GM12878 (cell line): ENCODE data around the gene SLC13A2. TPM values are rescaled to one million over a fixed set of nuclear protein-coding genes. Genes with fewer than 3 reads are reported as not detected.

Experiments
- ATAC-seq: fragments of 200-7000 bp; cut with Tn5 transposase; 3 replicates; pipeline ENCODE4 v1.9.1; 2020; ENCODE audit warnings: mild to moderate bottlenecking, moderate library complexity
- BruUV-seq: library from RNA; stranded (reverse); fragments of 400-500 nt; replicated peaks from 2 replicates; lab custom pipeline; 2021; lab: Mats Ljungman, UMichigan
- CTCF ChIA-PET: fragments of 300-600 bp; sonication (Branson Sonifier 250); formaldehyde crosslinking; extraction: SDS; loops from one replicate; lab custom pipeline; 2021; ENCODE audit warnings: inconsistent platforms; lab: Yijun Ruan, JAX
- POLR2A ChIA-PET: fragments of 350-600 bp; formaldehyde crosslinking; extraction: SDS; loops from one replicate; lab custom pipeline; 2021; ENCODE audit warnings: inconsistent platforms; lab: Charles Lee
- RAD21 ChIA-PET: fragments of 300-600 bp; sonication (Branson Sonifier 250); formaldehyde crosslinking; loops from one replicate; lab custom pipeline; 2023; ENCODE audit warnings: antibody characterized with exemption; ENCODE audit not compliant: unreplicated experiment; lab: Charles Lee
- SMC1A ChIA-PET: fragments of 300-600 bp; sonication (Branson Sonifier 250); formaldehyde crosslinking; loops from one replicate; lab custom pipeline; 2023; ENCODE audit not compliant: unreplicated experiment, uncharacterized antibody; lab: Charles Lee
- DNase-seq: peaks from one replicate; pipeline ENCODE4 v3.0.0-alpha.2; 2011; ENCODE audit warnings: low read depth, low spot score
- FAIRE-seq: peaks from 3 replicates; lab custom pipeline; 2011; peaks lifted over from hg19 to GRCh38; lab: Jason Lieb, UNC
- H2AFZ ChIP-seq: 2 replicates; pipeline ENCODE4 v1.6.0; 2011; ENCODE audit warnings: low read depth, low read length, control low read depth; ENCODE audit not compliant: control insufficient read depth
- H3K27ac ChIP-seq: 2 replicates; pipeline ENCODE4 v1.5.1; 2011; ENCODE audit warnings: control low read depth; ENCODE audit not compliant: control insufficient read depth, insufficient read depth
- H3K27me3 ChIP-seq, 2 experiments: replicated peaks in 1 of 2; 2 replicates each; pipeline versions ENCODE4 v1.6.0 to v1.6.1; 2011; ENCODE audit warnings: low read length in 1 of 2; ENCODE audit not compliant: control insufficient read depth in 2 of 2, insufficient read depth in 2 of 2
- H3K36me3 ChIP-seq, 2 experiments: 2 replicates each; pipeline ENCODE4 v1.5.1; 2011; ENCODE audit warnings: low read length in 1 of 2; ENCODE audit not compliant: control insufficient read depth in 2 of 2, insufficient read depth in 2 of 2
- H3K4me1 ChIP-seq: 2 replicates; pipeline ENCODE4 v1.6.1; 2011; ENCODE audit warnings: mild to moderate bottlenecking, low read length, moderate library complexity, mixed read lengths; ENCODE audit not compliant: control insufficient read depth, insufficient read depth
- H3K4me2 ChIP-seq: 2 replicates; pipeline ENCODE4 v1.6.0; 2011; ENCODE audit warnings: control low read depth; ENCODE audit not compliant: control insufficient read depth, insufficient read depth
- H3K4me3 ChIP-seq: fragments of 200-600 bp; sonication (generic); 2 replicates; pipeline ENCODE4 v1.5.1; 2016
- H3K79me2 ChIP-seq: 2 replicates; pipeline ENCODE4 v1.6.0; 2011; ENCODE audit warnings: low read length; ENCODE audit not compliant: control insufficient read depth, insufficient read depth
- H3K9ac ChIP-seq: 2 replicates; pipeline ENCODE4 v1.8.0; 2011; ENCODE audit warnings: low read length, control low read depth, mixed read lengths; ENCODE audit not compliant: control insufficient read depth, insufficient read depth
- H3K9me3 ChIP-seq: replicated peaks from 3 replicates; pipeline ENCODE4 v1.5.1; 2011; ENCODE audit warnings: mild to moderate bottlenecking, low read length; ENCODE audit not compliant: control insufficient read depth, insufficient read depth
- H4K20me1 ChIP-seq: 2 replicates; pipeline ENCODE4 v1.6.0; 2011; ENCODE audit not compliant: control insufficient read depth, insufficient read depth
- ATF2 ChIP-seq: IDR thresholded peaks from 2 replicates; pipeline ENCODE4 v1.6.1; 2012; ENCODE audit warnings: low read length, inconsistent platforms
- CHD2 ChIP-seq: IDR thresholded peaks from 2 replicates; pipeline ENCODE4 v1.6.1; 2011; ENCODE audit warnings: low read depth, low read length, improper control_type of control experiment, borderline replicate concordance
- EGR1 ChIP-seq, 2 experiments: IDR thresholded peaks; 1 replicate in 1 of 2; 2 replicates in 1 of 2; pipeline ENCODE4 v1.6.1; 2011 to 2012; ENCODE audit warnings: low read depth in 2 of 2, low read length in 2 of 2, borderline replicate concordance in 1 of 2, mild to moderate bottlenecking in 1 of 2, moderate library complexity in 1 of 2
- EP300 ChIP-seq, 2 experiments: fragments of 150-350 bp in 1 of 2; IDR thresholded peaks; 2 replicates each; pipeline ENCODE4 v1.6.1; 2011 to 2012; ENCODE audit warnings: low read depth in 2 of 2, low read length in 2 of 2, borderline replicate concordance in 1 of 2, improper control_type of control experiment in 1 of 2, inconsistent platforms in 1 of 2; ENCODE audit not compliant: control insufficient read depth in 1 of 2
- GATAD2B ChIP-seq: fragments of 450-650 bp; conservative IDR thresholded peaks from 2 replicates; pipeline ENCODE4 v1.6.1; 2017; ENCODE audit warnings: low read depth, mild to moderate bottlenecking, moderate library complexity
- IKZF2 ChIP-seq, 2 experiments: fragments of 450-650 bp; IDR thresholded peaks; 2 replicates each; pipeline ENCODE4 v1.6.1; 2017; ENCODE audit warnings: mild to moderate bottlenecking in 2 of 2, moderate library complexity in 2 of 2
- NR2F1 ChIP-seq: fragments of 450-650 bp; conservative IDR thresholded peaks from 2 replicates; pipeline ENCODE4 v1.6.1; 2017; ENCODE audit warnings: mild to moderate bottlenecking
- SMAD5 ChIP-seq: IDR thresholded peaks from 2 replicates; pipeline ENCODE4 v1.6.1; 2016; ENCODE audit warnings: antibody characterized with exemption, low read depth
- SREBF1 ChIP-seq: IDR thresholded peaks from 2 replicates; pipeline ENCODE4 v1.6.1; 2012; ENCODE audit warnings: mild to moderate bottlenecking, low read length
- WGBS: methylation state at CpG from one replicate; pipeline ENCODE4 v1.1.6; 2016; ENCODE audit warnings: low lambda C conversion rate; ENCODE audit not compliant: insufficient replicate concordance, insufficient coverage; ENCODE audit errors: missing lambda C conversion rate; 5-methylcytosine and 5-hydroxymethylcytosine counted together
- in situ Hi-C: fragments of 300-500 bp; cut with MboI; formaldehyde crosslinking; loops from 9 replicates; pipeline ENCODE4 v1.14.3; 2018; ENCODE audit warnings: mixed read lengths
- intact Hi-C: fragments of 100-400 bp; cut with micrococcal nuclease; formaldehyde crosslinking; loops from one replicate; pipeline ENCODE4 v1.14.2; 2022; ENCODE audit not compliant: unreplicated experiment
- polyA plus RNA-seq, 11 experiments: library from polyadenylated mRNA; depleted of rRNA in 4 of 11; unstranded in 6 of 11; stranded (reverse) in 5 of 11; fragments of >200 nt; fragmentation: Nextera tagmentation in 4 of 11; fragmentation: Illumina TruSeq in 1 of 11; extraction: Ambion mirVana in 4 of 11; extraction: Trizol in 1 of 11; gene quantifications; 1 replicate in 1 of 11; 2 replicates in 10 of 11; pipeline versions ENCODE4 v1.2.1 to v1.2.3, GENCODE V29; 2011 to 2016; ENCODE audit warnings: inconsistent platforms in 2 of 11, missing spikeins in 2 of 11, low read depth in 1 of 11
- total RNA-seq, 4 experiments: library from RNA; depleted of rRNA in 3 of 4; stranded (reverse); fragments of >200 nt in 3 of 4; fragmentation: Illumina TruSeq in 1 of 4; extraction: Trizol in 1 of 4; gene quantifications; 2 replicates each; pipeline versions ENCODE4 v1.2.1 to v1.2.3, GENCODE V29; 2013 to 2021
- TF ChIP-seq, protein P1 (sequence below): fragments of 450-650 bp; IDR thresholded peaks from 2 replicates; pipeline ENCODE4 v1.6.1; 2017; ENCODE audit warnings: mild to moderate bottlenecking, moderate library complexity

Gene SLC13A2
- total and polyA plus RNA-seq, 10 of the 15 experiments (the other 5 are each of a cell fraction or from before 2014, with no cell fraction given) = 0.03 to 0.13 (median 0.05) TPM; not detected in 6

- ChIA-PET RAD21 (interaction anchor here (1.0 kb wide), 1 partner anchor 265 kb away, joined by 3 read pairs; no protein-coding TSS in a partner anchor), CTCF (no interaction called here), SMC1A (no interaction called here), POLR2A (no interaction called here)
- Histone ChIP-seq H3K4me1 (peaks cover 51% of the 10 kb centered on the region), H3K79me2 (no peaks in the 10 kb centered on the region), H2AFZ (peak overlapping the region; percentile 19), H3K4me2 (no peak overlapping the region), H3K4me3 (no peak overlapping the region), H3K27ac (no peak overlapping the region), H3K36me3 (no peaks in the 10 kb centered on the region), H3K9me3 (no peaks in the 10 kb centered on the region), H4K20me1 (0 out of 2 replicates have a peak, but pooled peaks cover 3% of the 10 kb centered on the region), H3K9ac (no peak overlapping the region), H3K27me3 (no peaks in the 10 kb centered on the region)
- in situ Hi-C loops = no loop called here
- TF ChIP-seq EGR1 (IDR thresholded peaks at IDR 0.05; ENCODE audit: borderline replicate concordance in 1 of 2, low read depth in 2 of 2, low read length in 2 of 2) = no peak
- TF ChIP-seq SMAD5 = no peak
- no peak for TF ChIP-seq ATF2
- TF ChIP-seq IKZF2 (IDR thresholded peaks at IDR 0.05) = no peak
- TF ChIP-seq, protein P1, sequence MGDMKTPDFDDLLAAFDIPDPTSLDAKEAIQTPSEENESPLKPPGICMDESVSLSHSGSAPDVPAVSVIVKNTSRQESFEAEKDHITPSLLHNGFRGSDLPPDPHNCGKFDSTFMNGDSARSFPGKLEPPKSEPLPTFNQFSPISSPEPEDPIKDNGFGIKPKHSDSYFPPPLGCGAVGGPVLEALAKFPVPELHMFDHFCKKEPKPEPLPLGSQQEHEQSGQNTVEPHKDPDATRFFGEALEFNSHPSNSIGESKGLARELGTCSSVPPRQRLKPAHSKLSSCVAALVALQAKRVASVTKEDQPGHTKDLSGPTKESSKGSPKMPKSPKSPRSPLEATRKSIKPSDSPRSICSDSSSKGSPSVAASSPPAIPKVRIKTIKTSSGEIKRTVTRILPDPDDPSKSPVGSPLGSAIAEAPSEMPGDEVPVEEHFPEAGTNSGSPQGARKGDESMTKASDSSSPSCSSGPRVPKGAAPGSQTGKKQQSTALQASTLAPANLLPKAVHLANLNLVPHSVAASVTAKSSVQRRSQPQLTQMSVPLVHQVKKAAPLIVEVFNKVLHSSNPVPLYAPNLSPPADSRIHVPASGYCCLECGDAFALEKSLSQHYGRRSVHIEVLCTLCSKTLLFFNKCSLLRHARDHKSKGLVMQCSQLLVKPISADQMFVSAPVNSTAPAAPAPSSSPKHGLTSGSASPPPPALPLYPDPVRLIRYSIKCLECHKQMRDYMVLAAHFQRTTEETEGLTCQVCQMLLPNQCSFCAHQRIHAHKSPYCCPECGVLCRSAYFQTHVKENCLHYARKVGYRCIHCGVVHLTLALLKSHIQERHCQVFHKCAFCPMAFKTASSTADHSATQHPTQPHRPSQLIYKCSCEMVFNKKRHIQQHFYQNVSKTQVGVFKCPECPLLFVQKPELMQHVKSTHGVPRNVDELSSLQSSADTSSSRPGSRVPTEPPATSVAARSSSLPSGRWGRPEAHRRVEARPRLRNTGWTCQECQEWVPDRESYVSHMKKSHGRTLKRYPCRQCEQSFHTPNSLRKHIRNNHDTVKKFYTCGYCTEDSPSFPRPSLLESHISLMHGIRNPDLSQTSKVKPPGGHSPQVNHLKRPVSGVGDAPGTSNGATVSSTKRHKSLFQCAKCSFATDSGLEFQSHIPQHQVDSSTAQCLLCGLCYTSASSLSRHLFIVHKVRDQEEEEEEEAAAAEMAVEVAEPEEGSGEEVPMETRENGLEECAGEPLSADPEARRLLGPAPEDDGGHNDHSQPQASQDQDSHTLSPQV = no peak
- TF ChIP-seq CHD2 = no peak
- no peak for TF ChIP-seq SREBF1
- no peak for TF ChIP-seq NR2F1
- no peak for TF ChIP-seq GATAD2B
- no peak for TF ChIP-seq EP300 (IDR thresholded peaks at IDR 0.05; ENCODE audit: borderline replicate concordance in 1 of 2, control insufficient read depth in 1 of 2, low read depth in 2 of 2, low read length in 2 of 2)
- no peak for DNase-seq
- 72% methylated on average over 6 of the region's 7 CpGs for WGBS
- ATAC-seq = no peak
- intact Hi-C loops = no loop called here
- FAIRE-seq = no peak
- no TSS peak for BruUV-seq
These were observed 677 bp downstream of the SLC13A2 start for GRCh38 chr17:28474111-28474531.
